Activated naive CD4-positive, alpha-beta T cell treated with anti-CD3 and anti-CD28 coated beads, Interleukin-2, amount 50 U/mL, for 16 hours (primary cell): ENCODE results near the gene RNF31.

Experiments used
- DNase-seq: peaks from one replicate; pipeline ENCODE4 v3.0.0-alpha.2; 2020

Gene RNF31

DNA sequence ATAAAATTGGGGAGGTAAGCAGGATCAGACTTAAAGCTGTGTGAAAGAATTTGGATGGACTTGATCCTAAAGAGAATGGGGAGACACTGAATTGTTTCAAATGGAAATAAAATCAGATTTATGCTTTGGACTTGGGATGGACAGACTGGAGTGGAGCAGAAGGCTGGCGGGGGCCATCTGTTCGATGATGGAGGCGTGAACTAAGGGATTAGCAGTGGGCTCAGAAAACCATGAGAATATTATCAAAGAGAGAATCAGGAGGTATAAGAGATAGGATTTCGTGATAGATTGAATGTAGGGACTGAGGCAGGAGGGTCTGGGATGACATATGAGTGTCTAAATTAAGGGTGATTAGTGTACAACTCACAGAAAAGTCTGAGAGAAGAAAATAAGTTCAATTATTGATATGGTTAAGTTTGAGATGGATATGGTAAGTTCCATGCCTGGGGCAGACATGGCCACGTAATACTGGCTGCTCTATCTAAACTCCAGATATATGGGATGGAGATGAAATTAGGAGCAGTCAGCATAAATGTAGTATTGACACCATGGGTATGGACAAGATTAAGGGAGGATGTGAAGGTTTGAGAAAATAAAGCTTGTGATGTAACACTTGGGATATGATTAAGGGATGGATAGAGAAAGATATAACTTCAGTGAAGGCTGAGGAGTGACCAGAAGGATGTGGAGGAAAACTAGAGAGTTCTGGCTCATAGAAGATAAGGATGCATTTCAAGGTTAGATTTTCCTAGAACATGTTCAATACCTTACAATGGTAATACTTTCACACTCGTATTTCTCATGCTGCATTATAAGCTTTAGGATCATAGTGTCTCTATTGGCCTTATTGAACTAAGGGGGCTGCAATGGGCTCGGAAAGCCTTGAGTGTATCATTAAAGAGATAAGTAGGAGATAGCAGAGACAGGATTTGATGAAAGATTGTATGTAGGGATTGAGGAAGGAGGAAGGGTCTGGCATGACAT lies 57.2 kb downstream of the RNF31 start:
- no peak for DNase-seq

DNA sequence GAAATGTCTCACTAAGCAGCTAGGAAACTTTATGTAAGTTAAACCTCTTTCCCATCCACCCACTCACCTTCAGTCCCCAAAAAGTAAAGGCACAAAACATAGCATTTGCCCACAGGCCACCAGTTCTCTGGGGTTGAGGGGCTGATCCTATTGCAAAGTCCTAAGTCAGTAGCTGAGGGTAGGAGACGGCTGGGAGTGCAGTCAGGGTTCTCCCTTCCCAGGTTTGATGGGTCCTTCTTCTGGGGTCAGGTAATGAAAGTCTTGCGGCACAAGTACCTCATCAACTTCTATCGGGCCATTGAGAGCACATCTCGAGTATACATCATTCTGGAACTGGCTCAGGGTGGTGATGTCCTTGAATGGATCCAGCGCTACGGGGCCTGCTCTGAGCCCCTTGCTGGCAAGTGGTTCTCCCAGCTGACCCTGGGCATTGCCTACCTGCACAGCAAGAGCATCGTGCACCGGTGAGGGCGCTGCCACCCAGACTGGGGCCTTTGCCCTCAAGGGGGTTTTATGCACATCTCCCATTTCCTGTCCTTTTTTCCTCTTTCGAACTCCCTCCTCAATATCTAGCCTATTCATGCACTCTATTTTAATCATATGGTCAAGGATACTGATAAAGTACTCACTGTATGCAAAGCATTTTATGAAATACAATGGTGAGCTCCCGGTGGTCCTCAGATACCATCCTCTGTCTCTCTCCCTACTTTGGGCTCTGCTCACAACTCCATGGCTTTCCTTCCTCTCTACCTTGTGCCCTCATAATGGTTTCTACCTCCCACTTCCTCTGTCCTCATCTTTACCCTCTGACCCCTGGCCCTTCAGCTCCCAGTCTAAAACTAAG lies 59.2 kb downstream of the RNF31 start:
- no peak for DNase-seq

DNA sequence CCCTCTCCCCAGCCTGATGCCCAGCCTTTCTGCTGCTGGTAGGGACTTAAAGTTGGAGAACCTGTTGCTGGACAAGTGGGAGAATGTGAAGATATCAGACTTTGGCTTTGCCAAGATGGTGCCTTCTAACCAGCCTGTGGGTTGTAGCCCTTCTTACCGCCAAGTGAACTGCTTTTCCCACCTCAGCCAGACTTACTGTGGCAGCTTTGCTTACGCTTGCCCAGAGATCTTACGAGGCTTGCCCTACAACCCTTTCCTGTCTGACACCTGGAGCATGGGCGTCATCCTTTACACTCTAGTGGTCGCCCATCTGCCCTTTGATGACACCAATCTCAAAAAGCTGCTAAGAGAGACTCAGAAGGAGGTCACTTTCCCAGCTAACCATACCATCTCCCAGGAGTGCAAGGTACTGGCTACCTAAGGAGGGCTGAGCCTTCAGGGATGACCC lies 59.8 kb downstream of the RNF31 start:
- DNase-seq: no peak

DNA sequence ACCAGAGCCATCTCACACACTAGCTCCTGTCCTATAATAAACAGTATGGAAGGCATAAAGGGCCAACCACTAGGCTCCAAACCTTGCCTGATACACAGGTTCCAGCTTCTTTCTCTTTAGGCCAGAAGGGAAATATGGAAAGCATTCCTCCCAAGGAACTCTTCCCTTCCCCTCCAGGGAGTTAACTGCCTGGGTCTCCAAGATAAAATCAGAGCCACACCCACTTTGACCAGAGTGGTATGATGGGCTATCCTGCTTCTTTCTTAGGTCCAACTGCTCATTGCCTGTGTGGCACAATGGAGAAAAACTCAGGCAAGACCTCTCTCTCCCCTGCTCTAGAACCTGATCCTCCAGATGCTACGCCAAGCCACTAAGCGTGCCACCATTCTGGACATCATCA lies 60.3 kb downstream of the RNF31 start:
- DNase-seq: no peak
